Measurements from ENCODE around the gene FAM204A.

The FAM204A gene

GRCh38 chr10:118333871-118334270 lies 8.3 kb downstream of the FAM204A start:
- DNase-seq (ENCODE audit: low spot score), result no peak
- TF ChIP-seq CTCF (IDR thresholded peaks at IDR 0.05; ENCODE audit: extremely low read depth, insufficient read depth, missing control alignments), result no peak
- in situ Hi-C loops (cut with MboI; ENCODE audit: low pct_unique_long_range_greater_than_20kb, low sequenced_read_pairs, unreplicated experiment), result no loop called here

- TF ChIP-seq CTCF (IDR thresholded peaks at IDR 0.05; ENCODE audit: extremely low read depth, insufficient read depth, missing control alignments), result no peak
- in situ Hi-C loops (cut with MboI; ENCODE audit: low pct_unique_long_range_greater_than_20kb, low sequenced_read_pairs, unreplicated experiment), result no loop called here
- no peak for DNase-seq (ENCODE audit: low spot score)
These were observed 9.0 kb downstream of the FAM204A start for GRCh38 chr10:118332948-118333710.

- TF ChIP-seq CTCF (IDR thresholded peaks at IDR 0.05; ENCODE audit: extremely low read depth, insufficient read depth, missing control alignments), result no peak
- DNase-seq (ENCODE audit: low spot score), result no peak
- in situ Hi-C loops (cut with MboI; ENCODE audit: low pct_unique_long_range_greater_than_20kb, low sequenced_read_pairs, unreplicated experiment), result no loop called here
These were observed 9.9 kb downstream of the FAM204A start for GRCh38 chr10:118332236-118332635.

GRCh38 chr10:118330295-118331076 lies 11.6 kb downstream of the FAM204A start:
- no peak for TF ChIP-seq CTCF (IDR thresholded peaks at IDR 0.05; ENCODE audit: extremely low read depth, insufficient read depth, missing control alignments)
- no peak for DNase-seq (ENCODE audit: low spot score)
- in situ Hi-C loops (cut with MboI; ENCODE audit: low pct_unique_long_range_greater_than_20kb, low sequenced_read_pairs, unreplicated experiment), result no loop called here

- in situ Hi-C loops (cut with MboI; ENCODE audit: low pct_unique_long_range_greater_than_20kb, low sequenced_read_pairs, unreplicated experiment), result no loop called here
- no peak for DNase-seq (ENCODE audit: low spot score)
- no peak for TF ChIP-seq CTCF (IDR thresholded peaks at IDR 0.05; ENCODE audit: extremely low read depth, insufficient read depth, missing control alignments)
These were observed 18.0 kb downstream of the FAM204A start for GRCh38 chr10:118324140-118324539.

GRCh38 chr10:118321724-118322575 lies 20.2 kb downstream of the FAM204A start:
- no peak for DNase-seq (ENCODE audit: low spot score)
- in situ Hi-C loops (cut with MboI; ENCODE audit: low pct_unique_long_range_greater_than_20kb, low sequenced_read_pairs, unreplicated experiment), result no loop called here
- no peak for TF ChIP-seq CTCF (IDR thresholded peaks at IDR 0.05; ENCODE audit: extremely low read depth, insufficient read depth, missing control alignments)
